BLaER1 (cell line): ENCODE measurements around the gene DHX38.
A peak's percentile ranks its signal among the peaks of the same experiment; 100 is the strongest.

Experiments used
- H3K27ac ChIP-seq: shearing (Covaris generic); formaldehyde crosslinking; 2 replicates; pipeline ENCODE4 v1.8.1; 2022
- H3K27me3 ChIP-seq: shearing (Covaris generic); formaldehyde crosslinking; 2 replicates; pipeline ENCODE4 v1.8.1; 2022
- H3K36me3 ChIP-seq: shearing (Covaris generic); formaldehyde crosslinking; 2 replicates; pipeline ENCODE4 v1.8.1; 2022
- H3K4me1 ChIP-seq: shearing (Covaris generic); formaldehyde crosslinking; 2 replicates; pipeline ENCODE4 v1.8.1; 2022
- H3K4me2 ChIP-seq: shearing (Covaris generic); formaldehyde crosslinking; 2 replicates; pipeline ENCODE4 v1.8.1; 2022
- H3K4me3 ChIP-seq: shearing (Covaris generic); formaldehyde crosslinking; 2 replicates; pipeline ENCODE4 v1.8.1; 2022
- H3K9ac ChIP-seq: shearing (Covaris generic); formaldehyde crosslinking; 2 replicates; pipeline ENCODE4 v1.8.1; 2022
- H3K9me3 ChIP-seq: shearing (Covaris generic); formaldehyde crosslinking; 2 replicates; pipeline ENCODE4 v1.8.1; 2022
- H4K20me1 ChIP-seq: shearing (Covaris generic); formaldehyde crosslinking; 2 replicates; pipeline ENCODE4 v1.8.1; 2022
- Cebpa-rat ChIP-seq: shearing (Covaris generic); IDR thresholded peaks from 2 replicates; pipeline ENCODE4 v1.8.1; 2022

DHX38 gene

DNA sequence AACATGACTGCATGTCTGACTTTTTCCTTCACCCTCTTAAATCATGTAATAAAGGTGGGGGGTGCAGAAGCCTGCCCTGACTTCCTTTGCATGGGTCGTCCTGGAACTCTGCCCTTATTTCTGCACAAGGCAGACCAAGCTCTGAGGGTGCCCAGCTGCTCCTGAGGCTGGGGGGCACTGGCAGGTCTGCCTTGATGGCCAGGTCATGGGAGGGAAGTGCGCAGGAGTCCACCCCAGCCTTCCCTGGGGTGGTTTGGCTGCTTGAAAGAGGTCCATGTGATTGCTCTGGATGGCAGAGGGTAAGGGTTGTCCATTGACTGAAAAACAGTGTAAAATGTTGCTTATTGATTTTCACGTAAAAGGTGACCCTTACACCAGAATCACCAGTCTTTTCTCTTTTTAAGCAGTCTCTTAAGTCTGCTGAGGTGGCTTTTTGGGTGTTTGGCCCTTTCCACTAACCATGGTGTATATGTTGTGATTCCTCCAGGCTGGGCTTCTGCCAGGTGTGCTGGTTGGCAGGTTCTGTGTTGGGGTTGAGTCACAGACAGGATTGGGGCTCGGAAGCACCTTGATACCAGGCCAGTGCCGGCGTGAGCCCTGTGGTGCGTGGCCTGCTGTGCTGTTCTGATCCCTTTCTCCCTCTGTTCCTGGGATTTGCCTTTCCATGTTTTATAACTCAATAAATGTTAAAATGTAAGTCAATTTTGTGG is 19.4 kb downstream of the DHX38 start:
- H3K4me2 ChIP-seq = no peak overlapping the region
- H3K36me3 ChIP-seq = peaks cover 56% of the 10 kb centered on the region
- no peak overlapping the region for H3K9ac ChIP-seq
- H3K4me3 ChIP-seq = no peak overlapping the region
- peaks cover 5% of the 10 kb centered on the region; the same call in 1 of the 2 replicates for H3K9me3 ChIP-seq
- no peaks in the 10 kb centered on the region; the same call in 1 of the 2 replicates for H4K20me1 ChIP-seq
- no peaks in the 10 kb centered on the region for H3K27me3 ChIP-seq
- TF ChIP-seq Cebpa-rat = no peak
- no peak overlapping the region for H3K27ac ChIP-seq
- H3K4me1 ChIP-seq = no peaks in the 10 kb centered on the region

DNA sequence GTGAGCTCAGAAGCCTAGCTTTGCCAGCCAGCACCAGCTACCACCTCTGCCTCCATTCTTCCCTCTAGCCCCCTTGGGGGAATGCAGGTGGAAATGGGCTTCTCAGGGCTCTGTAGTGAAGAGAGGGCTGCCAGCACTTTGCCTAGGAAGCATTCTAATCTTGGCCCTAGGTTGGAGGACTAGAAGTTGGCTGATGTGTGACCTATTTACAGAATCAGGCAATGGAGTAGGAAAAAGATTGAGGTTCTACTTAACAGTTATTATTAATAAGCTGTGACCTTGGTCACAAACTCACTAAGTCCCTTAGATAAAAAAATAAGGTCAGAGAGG is 19.9 kb downstream of the DHX38 start:
- Histone ChIP-seq H3K4me1 (no peaks in the 10 kb centered on the region), H3K27me3 (no peaks in the 10 kb centered on the region), H3K9me3 (peaks cover 5% of the 10 kb centered on the region; the same call in 1 of the 2 replicates), H4K20me1 (no peaks in the 10 kb centered on the region; the same call in 1 of the 2 replicates), H3K27ac (no peak overlapping the region), H3K36me3 (peaks cover 50% of the 10 kb centered on the region), H3K4me2 (no peak overlapping the region), H3K4me3 (no peak overlapping the region), H3K9ac (no peak overlapping the region)
- TF ChIP-seq Cebpa-rat = no peak

DNA sequence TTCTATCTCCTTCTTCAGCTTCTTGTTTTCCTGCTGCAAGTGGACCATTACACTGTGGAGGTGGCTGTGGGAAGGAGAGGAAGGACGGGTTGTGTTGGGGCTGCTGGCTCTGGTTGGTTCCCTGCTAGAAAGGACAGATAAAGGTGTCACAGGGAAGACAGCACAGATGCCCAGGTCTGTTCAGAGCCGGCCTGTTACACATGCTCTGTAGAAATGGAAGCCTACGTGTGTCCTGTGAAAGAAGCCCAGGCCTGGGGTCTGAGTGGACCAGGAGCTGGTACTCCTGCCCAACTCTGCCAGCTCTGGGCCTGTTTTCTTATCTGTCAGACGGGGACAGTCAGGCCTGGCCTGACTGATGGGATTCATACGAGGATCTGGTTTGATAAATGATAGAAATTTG is 26.4 kb downstream of the DHX38 start:
- no peaks in the 10 kb centered on the region for H4K20me1 ChIP-seq
- peaks cover 7% of the 10 kb centered on the region for H3K4me1 ChIP-seq
- TF ChIP-seq Cebpa-rat = no peak
- H3K4me2 ChIP-seq = no peak overlapping the region
- no peak overlapping the region for H3K9ac ChIP-seq
- H3K4me3 ChIP-seq = no peak overlapping the region
- H3K27ac ChIP-seq = no peak overlapping the region
- no peaks in the 10 kb centered on the region; the same call in 1 of the 2 replicates for H3K9me3 ChIP-seq
- H3K27me3 ChIP-seq = no peaks in the 10 kb centered on the region
- H3K36me3 ChIP-seq = no peaks in the 10 kb centered on the region

- TF ChIP-seq Cebpa-rat = no peak
- H3K4me2 ChIP-seq = no peak overlapping the region
- H4K20me1 ChIP-seq = no peaks in the 10 kb centered on the region
- H3K36me3 ChIP-seq = no peaks in the 10 kb centered on the region
- no peak overlapping the region for H3K4me3 ChIP-seq
- H3K27me3 ChIP-seq = no peaks in the 10 kb centered on the region
- peaks cover 20% of the 10 kb centered on the region for H3K4me1 ChIP-seq
- H3K9me3 ChIP-seq = no peaks in the 10 kb centered on the region
- no peak overlapping the region for H3K9ac ChIP-seq
- H3K27ac ChIP-seq = no peak overlapping the region
These were observed 28.7 kb downstream of the DHX38 start for GRCh38 chr16:72122308-72122707.

- H3K36me3 ChIP-seq = no peaks in the 10 kb centered on the region
- H4K20me1 ChIP-seq = no peaks in the 10 kb centered on the region
- no peak overlapping the region for H3K27ac ChIP-seq
- no peaks in the 10 kb centered on the region for H3K27me3 ChIP-seq
- peaks cover 20% of the 10 kb centered on the region for H3K4me1 ChIP-seq
- no peaks in the 10 kb centered on the region for H3K9me3 ChIP-seq
- H3K9ac ChIP-seq = no peak overlapping the region
- TF ChIP-seq Cebpa-rat = no peak
- no peak overlapping the region for H3K4me2 ChIP-seq
- H3K4me3 ChIP-seq = no peak overlapping the region
These were observed 29.3 kb downstream of the DHX38 start for GRCh38 chr16:72122916-72123315.

DNA sequence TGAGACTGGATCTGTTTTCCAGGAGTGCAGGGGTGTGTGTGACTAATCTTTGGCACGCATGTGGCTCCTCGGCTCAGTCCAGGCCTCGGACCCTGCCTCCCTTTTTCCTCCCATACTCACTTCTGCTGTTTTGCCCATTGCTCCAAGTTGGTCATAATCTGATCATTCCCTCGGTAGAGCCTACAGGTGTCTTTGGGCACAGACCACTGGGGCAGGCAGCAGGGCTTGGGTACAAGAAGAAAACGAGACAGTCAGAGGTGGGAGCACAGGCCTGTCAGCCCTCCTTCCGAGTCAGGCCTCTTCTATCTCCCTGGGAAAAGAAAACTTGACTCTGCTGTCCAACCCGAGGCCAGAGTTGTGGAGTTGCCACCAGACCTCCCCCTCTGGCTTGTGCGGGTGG is 29.8 kb downstream of the DHX38 start:
- H3K27me3 ChIP-seq = no peaks in the 10 kb centered on the region

DNA sequence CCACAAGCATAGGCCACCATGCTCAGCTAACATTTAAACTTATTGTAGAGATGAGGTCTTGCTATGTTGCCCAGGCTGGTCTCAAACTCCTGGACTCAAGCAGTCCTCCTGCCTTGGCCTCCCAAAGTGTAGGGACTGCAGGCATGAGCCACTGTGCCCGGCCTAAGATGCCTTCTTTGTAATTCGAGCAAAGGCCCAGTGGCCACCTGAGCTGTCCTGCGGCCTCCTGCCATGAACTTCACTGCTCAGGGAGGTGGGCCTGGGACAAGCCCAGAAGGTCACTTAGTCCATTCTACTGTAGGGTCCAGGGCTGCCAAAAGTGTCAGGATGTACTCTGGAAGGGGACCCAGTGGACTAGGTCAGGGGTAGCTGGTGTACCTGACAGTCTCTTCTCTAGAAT is 30.5 kb downstream of the DHX38 start:
- H3K9me3 ChIP-seq = no peaks in the 10 kb centered on the region
- no peak overlapping the region for H3K4me2 ChIP-seq
- no peak for TF ChIP-seq Cebpa-rat
- no peak overlapping the region for H3K9ac ChIP-seq
- peaks cover 20% of the 10 kb centered on the region for H3K4me1 ChIP-seq
- no peaks in the 10 kb centered on the region for H3K27me3 ChIP-seq
- no peak overlapping the region for H3K27ac ChIP-seq
- H3K4me3 ChIP-seq = no peak overlapping the region
- H3K36me3 ChIP-seq = no peaks in the 10 kb centered on the region
- no peaks in the 10 kb centered on the region for H4K20me1 ChIP-seq

More for the DNA sequence above, 29.8 kb downstream of the DHX38 start:
- Histone ChIP-seq H3K27ac (no peak overlapping the region), H3K9me3 (no peaks in the 10 kb centered on the region), H3K9ac (no peak overlapping the region), H3K4me2 (no peak overlapping the region), H3K36me3 (no peaks in the 10 kb centered on the region), H4K20me1 (no peaks in the 10 kb centered on the region), H3K4me1 (peaks cover 20% of the 10 kb centered on the region), H3K4me3 (no peak overlapping the region)
- no peak for TF ChIP-seq Cebpa-rat

- TF ChIP-seq Cebpa-rat = no peak
- H3K27me3 ChIP-seq = no peaks in the 10 kb centered on the region
- H3K4me1 ChIP-seq = peaks cover 20% of the 10 kb centered on the region
- H3K9ac ChIP-seq = no peak overlapping the region
- H3K4me3 ChIP-seq = no peak overlapping the region
- no peaks in the 10 kb centered on the region for H4K20me1 ChIP-seq
- H3K36me3 ChIP-seq = no peaks in the 10 kb centered on the region
- H3K27ac ChIP-seq = 0 out of 2 replicates have a peak overlapping the region, but pooled peaks have one; percentile 1
- no peaks in the 10 kb centered on the region for H3K9me3 ChIP-seq
- H3K4me2 ChIP-seq = no peak overlapping the region; the same call in 1 of the 2 replicates
These were observed 31.4 kb downstream of the DHX38 start for GRCh38 chr16:72124761-72125634.

DNA sequence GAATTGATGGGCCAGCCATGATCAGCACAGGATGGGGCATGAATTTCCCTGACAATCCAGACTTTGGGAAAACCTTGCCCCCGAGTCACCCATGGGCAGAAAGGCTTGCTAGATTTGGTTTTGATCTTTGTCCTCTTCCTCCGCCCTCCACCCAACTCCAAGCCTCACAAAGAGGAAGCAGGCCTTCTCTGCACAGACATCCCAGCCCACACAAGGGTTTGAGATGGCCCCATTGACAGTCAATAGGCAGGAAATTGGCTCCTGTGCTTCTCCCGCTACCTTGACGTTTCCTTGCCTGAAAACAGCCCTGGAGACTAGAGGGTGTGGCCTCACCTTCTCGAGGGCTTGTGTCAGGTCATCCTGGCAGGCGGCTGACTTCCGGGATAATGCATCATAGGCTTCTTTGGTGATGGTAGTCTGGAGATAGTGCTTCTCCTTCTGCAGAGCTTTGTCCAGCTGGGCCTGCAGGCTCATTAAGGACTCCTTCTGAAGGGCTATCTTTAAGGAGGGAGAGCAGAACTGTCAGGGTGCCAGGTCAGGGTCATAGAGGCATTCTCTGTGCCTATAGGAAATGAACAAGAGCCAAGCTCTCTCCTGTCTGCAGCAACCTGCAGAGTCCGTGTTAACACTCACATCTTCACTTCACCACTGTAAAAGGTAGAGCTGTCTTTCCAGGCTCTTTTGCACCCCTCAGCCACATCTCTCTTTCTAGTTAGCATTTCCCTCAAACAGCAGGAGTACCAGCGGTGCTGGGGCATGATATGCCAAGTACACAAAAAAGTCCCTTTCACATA is 32.2 kb downstream of the DHX38 start:
- Histone ChIP-seq H3K4me1 (peaks cover 20% of the 10 kb centered on the region), H4K20me1 (no peaks in the 10 kb centered on the region), H3K36me3 (no peaks in the 10 kb centered on the region), H3K9me3 (no peaks in the 10 kb centered on the region), H3K27ac (no peak overlapping the region), H3K27me3 (no peaks in the 10 kb centered on the region), H3K9ac (no peak overlapping the region), H3K4me2 (no peak overlapping the region), H3K4me3 (no peak overlapping the region)
- no peak for TF ChIP-seq Cebpa-rat
